MM.1S (cell line): ENCODE data around the gene PMS1.

Source experiments
- DNase-seq: peaks from one replicate; pipeline ENCODE4 v3.0.0-alpha.2; 2015
- H2AFZ ChIP-seq: fragments of 300-600 bp; sonication (generic); 2 replicates; pipeline ENCODE4 v1.6.0; 2016; ENCODE audit warnings: antibody characterized with exemption, low read length
- H3F3A ChIP-seq: fragments of 300-600 bp; sonication (generic); 2 replicates; pipeline ENCODE4 v1.6.1; 2016; ENCODE audit warnings: mild to moderate bottlenecking, antibody characterized with exemption, low read length, moderate library complexity, mixed read lengths; ENCODE audit not compliant: insufficient read depth
- H3K27ac ChIP-seq: fragments of 300-600 bp; sonication (generic); 2 replicates; pipeline ENCODE4 v1.5.1; 2016; ENCODE audit warnings: mild to moderate bottlenecking, low read length
- H3K27me3 ChIP-seq: fragments of 300-600 bp; sonication (generic); replicated peaks from 2 replicates; pipeline ENCODE4 v1.6.0; 2016; ENCODE audit warnings: low read length; ENCODE audit not compliant: insufficient read depth
- H3K36me3 ChIP-seq: fragments of 300-600 bp; sonication (generic); replicated peaks from 2 replicates; pipeline ENCODE4 v1.6.1; 2016; ENCODE audit warnings: mild to moderate bottlenecking, low read length, mixed read lengths; ENCODE audit not compliant: insufficient read depth
- H3K4me1 ChIP-seq: fragments of 300-600 bp; sonication (generic); 2 replicates; pipeline ENCODE4 v1.6.1; 2016; ENCODE audit warnings: low read length, mixed read lengths
- H3K4me2 ChIP-seq: fragments of 300-600 bp; sonication (generic); 2 replicates; pipeline ENCODE4 v1.6.0; 2016; ENCODE audit warnings: low read depth, low read length
- H3K4me3 ChIP-seq: fragments of 300-600 bp; sonication (generic); 2 replicates; pipeline ENCODE4 v1.5.1; 2016; ENCODE audit warnings: low read length, mixed read lengths
- H3K79me2 ChIP-seq: fragments of 300-600 bp; sonication (generic); 2 replicates; pipeline ENCODE4 v1.6.1; 2016; ENCODE audit warnings: mixed run types, low read length, mixed read lengths
- H3K9ac ChIP-seq: fragments of 300-600 bp; sonication (generic); 2 replicates; pipeline ENCODE4 v1.6.1; 2016; ENCODE audit warnings: low read length, mixed read lengths
- H3K9me2 ChIP-seq: fragments of 300-600 bp; sonication (generic); replicated peaks from 2 replicates; pipeline ENCODE4 v1.6.1; 2016; ENCODE audit warnings: mild to moderate bottlenecking, low read length, mixed read lengths; ENCODE audit not compliant: insufficient read depth
- H3K9me3 ChIP-seq: fragments of 300-600 bp; sonication (generic); replicated peaks from 2 replicates; pipeline ENCODE4 v1.6.1; 2016; ENCODE audit warnings: mild to moderate bottlenecking, low read length, mixed read lengths; ENCODE audit not compliant: insufficient read depth
- H4K20me1 ChIP-seq: fragments of 300-600 bp; sonication (generic); 2 replicates; pipeline ENCODE4 v1.6.1; 2016; ENCODE audit warnings: mild to moderate bottlenecking, low read length, moderate library complexity, mixed read lengths; ENCODE audit not compliant: insufficient read depth
- CTCF ChIP-seq: fragments of 300-600 bp; sonication (generic); IDR thresholded peaks from 2 replicates; pipeline ENCODE4 v1.5.1; 2016; ENCODE audit warnings: antibody characterized with exemption, low read length, mixed read lengths
- EZH2 ChIP-seq: fragments of 300-600 bp; sonication (generic); optimal IDR thresholded peaks from 2 replicates; pipeline ENCODE3; 2017; ENCODE audit warnings: low read depth, mild to moderate bottlenecking, antibody characterized with exemption, low read length, mixed read lengths
- EZH2phosphoT487 ChIP-seq: fragments of 300-600 bp; sonication (generic); IDR thresholded peaks from 2 replicates; pipeline ENCODE4 v1.6.1; 2018; ENCODE audit warnings: antibody characterized with exemption, low read length

The PMS1 gene

GRCh38 chr2:189799531-189799930, 15.3 kb downstream of the PMS1 start:
- TF ChIP-seq EZH2, result no peak
- TF ChIP-seq CTCF, result no peak
- Histone ChIP-seq H3K27ac (no peak overlapping the region), H4K20me1 (no peaks in the 10 kb centered on the region), H3K79me2 (no peaks in the 10 kb centered on the region; the same call in 1 of the 2 replicates), H3K9me2 (no peaks in the 10 kb centered on the region), H3K9me3 (no peaks in the 10 kb centered on the region), H3K36me3 (0 out of 2 replicates have a peak, but pooled peaks cover 9% of the 10 kb centered on the region), H2AFZ (no peak overlapping the region), H3K4me3 (no peak overlapping the region), H3F3A (no peaks in the 10 kb centered on the region), H3K4me1 (no peaks in the 10 kb centered on the region), H3K9ac (no peak overlapping the region), H3K27me3 (no peaks in the 10 kb centered on the region), H3K4me2 (no peak overlapping the region)
- DNase-seq, result no peak

- Histone ChIP-seq H3K4me3 (no peak overlapping the region), H3F3A (no peaks in the 10 kb centered on the region), H3K27ac (no peak overlapping the region), H3K9ac (no peak overlapping the region), H3K79me2 (no peaks in the 10 kb centered on the region; the same call in 1 of the 2 replicates), H2AFZ (no peak overlapping the region), H3K9me2 (no peaks in the 10 kb centered on the region), H4K20me1 (no peaks in the 10 kb centered on the region), H3K27me3 (no peaks in the 10 kb centered on the region), H3K4me1 (no peaks in the 10 kb centered on the region), H3K9me3 (no peaks in the 10 kb centered on the region), H3K4me2 (no peak overlapping the region), H3K36me3 (peaks cover 4% of the 10 kb centered on the region; the same call in 1 of the 2 replicates)
- TF ChIP-seq EZH2 (no peak), CTCF (no peak), EZH2phosphoT487 (no peak)
- no peak for DNase-seq
Measured at GRCh38 chr2:189802396-189802912, 18.2 kb downstream of the PMS1 start.

GRCh38 chr2:189803431-189803830, 19.2 kb downstream of the PMS1 start:
- Histone ChIP-seq H3K79me2 (no peaks in the 10 kb centered on the region), H3K4me3 (no peak overlapping the region), H3K27me3 (no peaks in the 10 kb centered on the region), H3K4me1 (no peaks in the 10 kb centered on the region), H2AFZ (no peak overlapping the region), H4K20me1 (no peaks in the 10 kb centered on the region), H3K9me3 (no peaks in the 10 kb centered on the region), H3K9ac (no peak overlapping the region), H3K36me3 (peaks cover 4% of the 10 kb centered on the region; the same call in 1 of the 2 replicates), H3K9me2 (no peaks in the 10 kb centered on the region), H3K27ac (no peak overlapping the region), H3F3A (no peaks in the 10 kb centered on the region), H3K4me2 (no peak overlapping the region)
- no peak for TF ChIP-seq CTCF
- no peak for TF ChIP-seq EZH2phosphoT487
- no peak for TF ChIP-seq EZH2
- no peak for DNase-seq
